Measurements from ENCODE around the gene REXO1. TPM values are rescaled to one million over a fixed set of nuclear protein-coding genes. Genes with fewer than 3 reads are reported as not detected.

Gene REXO1
- total and polyA plus RNA-seq, 2 of the 13 experiments (the other 11 are each of a cell fraction or from before 2014, with no cell fraction given): 5.0 to 11.2 TPM

GRCh38 chr19:1847684-1848398, 442 bp downstream of the REXO1 start (continued):
- TF ChIP-seq, protein P1, sequence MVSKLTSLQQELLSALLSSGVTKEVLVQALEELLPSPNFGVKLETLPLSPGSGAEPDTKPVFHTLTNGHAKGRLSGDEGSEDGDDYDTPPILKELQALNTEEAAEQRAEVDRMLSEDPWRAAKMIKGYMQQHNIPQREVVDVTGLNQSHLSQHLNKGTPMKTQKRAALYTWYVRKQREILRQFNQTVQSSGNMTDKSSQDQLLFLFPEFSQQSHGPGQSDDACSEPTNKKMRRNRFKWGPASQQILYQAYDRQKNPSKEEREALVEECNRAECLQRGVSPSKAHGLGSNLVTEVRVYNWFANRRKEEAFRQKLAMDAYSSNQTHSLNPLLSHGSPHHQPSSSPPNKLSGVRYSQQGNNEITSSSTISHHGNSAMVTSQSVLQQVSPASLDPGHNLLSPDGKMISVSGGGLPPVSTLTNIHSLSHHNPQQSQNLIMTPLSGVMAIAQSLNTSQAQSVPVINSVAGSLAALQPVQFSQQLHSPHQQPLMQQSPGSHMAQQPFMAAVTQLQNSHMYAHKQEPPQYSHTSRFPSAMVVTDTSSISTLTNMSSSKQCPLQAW (CRISPR knock-in tag; IDR thresholded peaks at IDR 0.05): no peak
- TF ChIP-seq, protein P2, sequence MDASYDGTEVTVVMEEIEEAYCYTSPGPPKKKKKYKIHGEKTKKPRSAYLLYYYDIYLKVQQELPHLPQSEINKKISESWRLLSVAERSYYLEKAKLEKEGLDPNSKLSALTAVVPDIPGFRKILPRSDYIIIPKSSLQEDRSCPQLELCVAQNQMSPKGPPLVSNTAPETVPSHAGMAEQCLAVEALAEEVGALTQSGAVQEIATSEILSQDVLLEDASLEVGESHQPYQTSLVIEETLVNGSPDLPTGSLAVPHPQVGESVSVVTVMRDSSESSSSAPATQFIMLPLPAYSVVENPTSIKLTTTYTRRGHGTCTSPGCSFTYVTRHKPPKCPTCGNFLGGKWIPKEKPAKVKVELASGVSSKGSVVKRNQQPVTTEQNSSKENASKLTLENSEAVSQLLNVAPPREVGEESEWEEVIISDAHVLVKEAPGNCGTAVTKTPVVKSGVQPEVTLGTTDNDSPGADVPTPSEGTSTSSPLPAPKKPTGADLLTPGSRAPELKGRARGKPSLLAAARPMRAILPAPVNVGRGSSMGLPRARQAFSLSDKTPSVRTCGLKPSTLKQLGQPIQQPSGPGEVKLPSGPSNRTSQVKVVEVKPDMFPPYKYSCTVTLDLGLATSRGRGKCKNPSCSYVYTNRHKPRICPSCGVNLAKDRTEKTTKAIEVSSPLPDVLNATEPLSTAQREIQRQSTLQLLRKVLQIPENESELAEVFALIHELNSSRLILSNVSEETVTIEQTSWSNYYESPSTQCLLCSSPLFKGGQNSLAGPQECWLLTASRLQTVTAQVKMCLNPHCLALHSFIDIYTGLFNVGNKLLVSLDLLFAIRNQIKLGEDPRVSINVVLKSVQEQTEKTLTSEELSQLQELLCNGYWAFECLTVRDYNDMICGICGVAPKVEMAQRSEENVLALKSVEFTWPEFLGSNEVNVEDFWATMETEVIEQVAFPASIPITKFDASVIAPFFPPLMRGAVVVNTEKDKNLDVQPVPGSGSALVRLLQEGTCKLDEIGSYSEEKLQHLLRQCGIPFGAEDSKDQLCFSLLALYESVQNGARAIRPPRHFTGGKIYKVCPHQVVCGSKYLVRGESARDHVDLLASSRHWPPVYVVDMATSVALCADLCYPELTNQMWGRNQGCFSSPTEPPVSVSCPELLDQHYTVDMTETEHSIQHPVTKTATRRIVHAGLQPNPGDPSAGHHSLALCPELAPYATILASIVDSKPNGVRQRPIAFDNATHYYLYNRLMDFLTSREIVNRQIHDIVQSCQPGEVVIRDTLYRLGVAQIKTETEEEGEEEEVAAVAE (CRISPR knock-in tag; IDR thresholded peaks at IDR 0.05; ENCODE audit: borderline replicate concordance): no peak
- no peak for TF ChIP-seq ZNF432 (CRISPR knock-in tag; IDR thresholded peaks at IDR 0.05; ENCODE audit: borderline replicate concordance)
- TF ChIP-seq ZNF431 (CRISPR knock-in tag; IDR thresholded peaks at IDR 0.05; ENCODE audit: borderline replicate concordance, low read depth): no peak
- TF ChIP-seq, protein P3, sequence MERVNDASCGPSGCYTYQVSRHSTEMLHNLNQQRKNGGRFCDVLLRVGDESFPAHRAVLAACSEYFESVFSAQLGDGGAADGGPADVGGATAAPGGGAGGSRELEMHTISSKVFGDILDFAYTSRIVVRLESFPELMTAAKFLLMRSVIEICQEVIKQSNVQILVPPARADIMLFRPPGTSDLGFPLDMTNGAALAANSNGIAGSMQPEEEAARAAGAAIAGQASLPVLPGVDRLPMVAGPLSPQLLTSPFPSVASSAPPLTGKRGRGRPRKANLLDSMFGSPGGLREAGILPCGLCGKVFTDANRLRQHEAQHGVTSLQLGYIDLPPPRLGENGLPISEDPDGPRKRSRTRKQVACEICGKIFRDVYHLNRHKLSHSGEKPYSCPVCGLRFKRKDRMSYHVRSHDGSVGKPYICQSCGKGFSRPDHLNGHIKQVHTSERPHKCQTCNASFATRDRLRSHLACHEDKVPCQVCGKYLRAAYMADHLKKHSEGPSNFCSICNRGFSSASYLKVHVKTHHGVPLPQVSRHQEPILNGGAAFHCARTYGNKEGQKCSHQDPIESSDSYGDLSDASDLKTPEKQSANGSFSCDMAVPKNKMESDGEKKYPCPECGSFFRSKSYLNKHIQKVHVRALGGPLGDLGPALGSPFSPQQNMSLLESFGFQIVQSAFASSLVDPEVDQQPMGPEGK (CRISPR knock-in tag; IDR thresholded peaks at IDR 0.05): no peak
- no peak for TF ChIP-seq MTF1 (CRISPR knock-in tag; IDR thresholded peaks at IDR 0.05)
- no peak for TF ChIP-seq NFYC (CRISPR knock-in tag; IDR thresholded peaks at IDR 0.05)
- no peak for TF ChIP-seq ZNF160 (CRISPR knock-in tag; IDR thresholded peaks at IDR 0.05)
- TF ChIP-seq MEF2D (CRISPR knock-in tag; IDR thresholded peaks at IDR 0.05): no peak
- TF ChIP-seq KDM2A (CRISPR knock-in tag; IDR thresholded peaks at IDR 0.05; ENCODE audit: borderline replicate concordance, low read depth): no peak
- TF ChIP-seq NFE2 (CRISPR knock-in tag; IDR thresholded peaks at IDR 0.05): no peak
- TF ChIP-seq TBL1XR1 (IDR thresholded peaks at IDR 0.05; ENCODE audit: borderline replicate concordance, low read length, partially characterized antibody): no peak
- TF ChIP-seq LRRFIP1 (CRISPR knock-in tag; conservative IDR thresholded peaks at IDR 0.05): no peak

Data from HepG2 (cell line).